Stimulated activated CD4-positive, alpha-beta T cell treated with anti-CD3 and anti-CD28 coated beads, Interleukin-12 subunit alpha, Interleukin-12 subunit beta, amount 100 ng/mL, for 24 hours (primary cell): ENCODE measurements around the gene TOR4A.
A peak's percentile ranks its signal among the peaks of the same experiment; 100 is the strongest.

Source experiments
- DNase-seq, 2 experiments: peaks; one replicate each; pipeline ENCODE4 v3.0.0-alpha.2; 2020; ENCODE audit warnings: low read depth in 2 of 2

The TOR4A gene

DNA sequence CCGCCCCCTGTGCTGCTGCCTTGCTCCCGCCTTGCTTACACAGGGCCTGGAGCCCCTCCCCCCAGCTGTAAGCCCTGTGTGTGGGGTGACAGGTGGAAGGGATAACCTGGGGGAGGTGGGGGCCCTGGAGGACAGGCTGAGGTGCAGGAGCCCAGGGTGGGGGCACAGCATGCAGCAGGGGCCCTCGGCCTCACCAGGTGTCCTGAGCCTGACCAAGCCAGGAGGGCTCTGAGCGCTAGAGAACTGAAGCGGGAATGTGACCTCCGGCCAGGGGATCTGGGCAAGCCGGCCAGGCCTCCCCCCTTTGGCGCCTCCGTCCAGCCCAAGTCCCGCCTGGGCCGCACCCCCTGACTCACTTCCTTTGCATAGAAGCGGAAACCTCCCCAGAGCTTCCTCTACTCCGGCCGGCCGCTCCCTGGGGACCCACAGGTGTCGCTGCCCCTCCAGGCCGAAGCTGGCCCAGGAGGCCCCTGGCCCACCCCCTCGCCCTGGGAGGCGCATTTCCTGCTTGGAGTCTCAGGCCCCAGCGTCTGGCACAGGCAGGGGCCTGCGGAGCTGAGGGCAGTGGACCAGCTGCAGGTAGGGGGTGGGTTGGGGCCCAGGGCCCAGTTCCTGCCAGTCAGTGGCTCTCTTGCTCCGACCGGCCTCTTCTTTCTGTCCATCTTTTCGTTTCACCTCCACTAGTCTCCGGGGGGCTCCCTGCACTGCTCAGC is at the start of gene TOR4A:
TOR4A (plus strand) TSS at position 398 of the 713 bp plus-strand sequence. CDS start 964 bp downstream, outside the sequence.
- DNase-seq, result no peak

DNA sequence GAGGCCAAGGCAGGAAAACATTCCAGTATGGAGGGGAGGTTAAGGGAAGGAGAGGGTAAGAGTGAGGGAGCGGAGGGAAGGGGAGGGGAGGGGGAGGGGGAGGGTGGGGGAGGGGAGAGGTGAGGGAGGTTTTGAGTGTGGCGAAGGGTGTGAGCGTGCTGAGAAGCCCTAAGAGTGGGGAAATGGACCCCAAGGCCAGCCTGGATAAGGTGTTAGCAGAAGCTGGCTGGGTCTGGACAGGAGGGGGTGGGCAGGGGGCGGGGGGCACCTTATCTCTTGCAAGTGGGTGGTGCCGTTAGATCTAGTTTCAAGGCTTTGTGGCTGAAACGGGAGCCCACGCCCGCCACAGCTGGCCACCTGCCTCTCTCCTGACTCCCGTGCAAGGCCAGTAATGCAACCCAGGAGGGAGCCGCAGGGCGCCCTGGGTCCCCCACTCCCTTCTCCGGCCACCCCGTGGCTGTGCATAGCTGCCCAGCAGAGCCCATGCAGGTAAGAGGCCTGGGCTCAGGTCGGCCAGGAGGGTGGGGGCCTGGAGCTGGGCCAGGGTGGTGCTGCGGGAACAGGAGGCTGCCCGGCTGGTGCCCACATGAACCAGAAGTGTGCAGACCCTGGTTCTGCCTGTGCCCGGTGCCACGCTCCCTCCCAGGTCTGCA is 49.5 kb upstream of the TOR4A start:
- DNase-seq, result no peak

DNA sequence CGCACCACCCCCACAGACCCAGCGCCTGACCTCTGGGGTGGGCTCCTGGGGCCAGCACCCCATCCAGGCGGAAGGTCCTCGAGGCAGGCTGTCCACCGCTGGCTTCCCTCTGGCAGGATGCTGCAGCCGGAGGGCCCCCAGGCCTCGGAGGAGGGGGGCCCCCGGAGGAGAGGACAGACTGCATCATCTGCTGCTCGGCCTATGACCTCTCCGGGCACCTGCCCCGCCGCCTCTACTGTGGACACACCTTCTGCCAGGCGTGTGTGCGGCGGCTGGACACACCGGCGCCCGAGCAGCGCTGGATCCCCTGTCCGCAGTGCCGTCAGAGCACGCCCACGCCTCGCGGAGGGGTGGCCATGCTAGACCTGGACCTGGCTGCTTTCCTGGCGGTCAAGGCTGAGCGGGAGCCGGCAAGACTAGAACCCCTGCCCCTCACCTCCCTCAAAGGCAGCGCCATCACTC is 49.0 kb upstream of the TOR4A start:
- DNase-seq, result no peak

DNA sequence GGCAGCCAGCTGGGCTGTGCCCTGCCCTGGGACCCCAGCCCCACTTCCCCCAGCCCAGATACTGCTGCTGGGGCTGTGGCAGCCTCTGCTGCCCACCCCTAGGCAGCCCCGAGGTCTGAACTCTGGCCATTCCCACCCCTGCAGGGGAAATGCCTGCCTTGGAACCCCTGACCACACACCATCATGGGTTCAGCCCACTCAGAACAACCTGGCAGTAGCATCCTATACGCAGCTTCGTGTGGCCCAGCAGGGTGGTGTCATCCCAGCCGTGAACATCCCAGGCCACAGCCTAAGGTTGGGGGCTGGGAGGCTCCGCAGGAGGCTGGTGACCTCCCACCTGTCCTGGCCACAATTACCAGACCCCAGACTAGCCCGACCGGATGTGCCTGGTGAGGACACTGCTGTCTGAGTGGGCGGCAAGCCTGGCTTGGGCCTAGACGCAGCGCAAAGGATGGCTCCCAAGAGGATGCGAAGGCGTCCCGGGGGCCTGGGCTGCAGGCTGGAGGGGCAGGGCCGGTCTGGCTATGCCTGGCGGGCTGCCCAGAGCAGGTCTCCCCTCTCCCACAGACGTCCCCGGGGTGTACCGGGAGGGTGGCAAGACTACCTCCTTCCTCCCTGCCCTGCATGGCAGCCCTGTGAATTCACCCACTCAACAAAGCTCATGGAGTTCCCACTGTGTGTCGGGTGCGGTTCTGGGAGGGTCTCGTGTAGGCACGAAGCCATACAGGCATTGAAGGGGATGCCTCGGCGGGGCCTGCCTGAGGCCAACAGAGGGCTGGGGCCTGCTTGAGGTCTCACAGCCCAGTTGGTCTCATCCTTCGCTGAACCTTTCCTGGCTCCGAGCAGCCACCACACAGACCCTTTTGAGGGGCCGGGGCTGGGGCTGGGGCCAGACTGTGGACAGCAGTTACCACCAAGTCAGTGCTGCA is 48.3 kb upstream of the TOR4A start:
- DNase-seq, result no peak

DNA sequence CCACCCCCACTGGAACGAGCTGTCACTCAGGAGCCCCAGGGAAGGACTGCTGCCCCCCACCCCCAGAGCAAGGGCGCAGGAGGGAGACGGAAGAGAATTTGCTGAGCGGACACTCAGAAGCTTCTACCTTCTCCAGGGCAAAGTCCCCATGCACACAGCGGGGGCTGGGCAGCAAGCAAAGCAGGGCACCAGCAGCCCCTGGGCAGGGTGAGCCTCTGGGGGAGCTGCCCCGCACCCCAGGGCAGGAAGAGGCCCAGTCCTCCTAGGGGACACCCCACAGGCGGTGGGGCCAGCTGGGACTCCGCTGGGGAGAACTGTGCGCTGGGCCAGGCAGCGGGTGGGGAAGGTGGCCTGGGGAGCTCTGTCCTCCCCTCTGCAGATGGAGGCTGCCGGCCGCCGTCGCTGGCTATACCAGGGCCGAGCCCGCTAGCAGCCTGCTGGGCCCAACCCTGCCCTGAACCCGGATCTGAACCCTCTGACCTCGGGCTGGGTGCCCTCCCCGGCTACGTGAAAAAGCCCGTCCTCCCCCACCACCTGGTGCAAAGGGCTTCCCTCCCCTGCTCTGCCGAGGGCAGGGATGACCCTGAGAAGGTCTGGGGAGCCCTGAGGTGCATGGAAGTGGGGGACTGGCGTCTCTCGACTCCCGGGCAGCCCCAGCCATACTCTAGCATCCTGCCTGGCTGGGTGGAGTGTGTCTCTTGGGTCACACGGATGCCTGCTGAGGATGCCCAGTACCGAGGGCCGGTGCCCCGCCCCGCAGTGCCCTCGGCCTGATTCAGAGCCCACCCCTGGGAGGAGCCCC is 47.4 kb upstream of the TOR4A start:
- DNase-seq, result no peak

DNA sequence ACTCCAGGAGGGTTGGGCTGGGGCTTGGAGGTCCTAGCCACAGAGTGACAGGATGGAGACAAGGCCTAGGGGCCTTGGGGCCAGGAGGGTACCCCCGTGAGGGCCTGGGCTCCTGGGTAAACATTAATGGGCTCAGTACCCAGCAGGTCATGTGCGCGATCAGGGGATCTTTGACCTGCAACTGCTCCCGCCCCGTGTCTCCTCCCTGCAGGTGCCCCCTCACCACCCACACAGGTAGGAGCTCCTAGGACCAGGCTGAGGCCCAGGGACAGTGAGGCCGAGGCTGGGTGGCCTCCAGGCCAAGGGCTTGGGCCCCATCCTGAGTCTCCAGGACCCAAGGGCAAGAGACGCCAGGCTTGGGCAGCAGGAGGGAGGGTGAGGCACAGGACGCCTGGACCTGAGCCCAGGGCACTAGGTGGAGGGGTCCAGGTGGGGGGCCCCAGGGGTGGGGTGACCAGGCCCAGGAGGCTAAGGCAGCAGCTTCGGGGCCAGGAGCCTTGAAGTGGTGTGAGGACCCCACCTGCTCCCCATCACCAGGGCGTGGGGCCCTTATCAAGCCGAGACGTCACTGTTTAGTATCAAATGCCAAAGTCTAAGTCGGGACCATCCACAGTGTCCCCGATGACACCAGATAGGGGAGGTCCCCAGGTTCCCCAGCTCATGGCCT is 46.7 kb upstream of the TOR4A start, which contains the start of gene SLC34A3:
SLC34A3 (plus strand) TSS at position 197 of the 667 bp plus-strand sequence. CDS start 802 bp downstream, outside the sequence.
- DNase-seq, result no peak

DNA sequence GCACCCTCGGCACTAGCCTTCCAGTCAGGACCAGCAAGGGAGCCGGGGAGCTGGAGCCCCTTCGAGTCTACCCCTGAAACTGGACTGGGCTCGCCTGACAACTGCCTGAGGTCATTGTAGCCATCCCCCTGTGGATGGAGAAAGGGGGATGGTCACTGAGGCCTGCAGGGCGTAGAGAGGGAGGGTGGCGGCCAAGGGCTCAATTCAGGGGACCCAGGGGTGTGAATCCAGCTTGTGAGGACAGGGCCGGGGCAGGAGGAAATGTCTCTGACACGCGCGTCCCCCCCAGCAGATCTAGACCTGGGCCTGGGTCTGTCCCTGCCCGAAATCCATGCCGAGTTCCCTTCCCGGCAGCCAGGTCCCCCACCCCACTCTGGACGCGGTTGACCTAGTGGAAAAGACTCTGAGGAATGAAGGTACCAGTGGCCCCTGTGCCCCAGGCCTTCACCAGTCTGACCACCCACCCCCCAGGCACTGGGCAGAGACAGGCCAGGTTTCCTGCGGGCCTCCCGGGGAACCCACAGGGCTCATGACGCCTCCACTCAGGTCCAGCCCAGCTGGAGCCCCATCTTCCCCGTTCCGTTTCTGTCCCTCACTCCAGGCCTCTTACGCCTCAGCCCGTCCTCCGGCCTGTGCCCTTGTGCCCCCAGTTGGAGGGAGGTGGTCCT is 46.0 kb upstream of the TOR4A start:
- no peak for DNase-seq

DNA sequence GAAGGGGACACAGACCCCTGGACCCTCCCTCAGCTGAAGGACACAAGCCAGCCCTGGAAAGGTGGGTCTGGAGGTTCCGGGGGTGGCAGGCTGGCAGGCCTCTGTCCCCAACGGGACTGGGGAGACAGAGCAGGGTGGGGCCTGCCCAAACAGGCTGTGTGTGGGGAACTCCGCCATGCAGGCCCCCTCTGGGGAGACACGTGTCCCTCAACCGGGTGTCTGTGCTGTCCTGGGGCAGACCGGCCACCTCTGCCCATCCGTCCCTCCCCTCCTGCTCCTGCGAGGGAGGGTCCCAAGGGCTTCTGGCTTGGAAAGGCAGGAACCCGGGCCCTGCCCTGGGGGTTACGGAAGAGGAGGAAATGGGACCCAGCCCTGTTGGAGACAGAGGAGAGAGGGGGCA is 45.4 kb upstream of the TOR4A start:
- no peak for DNase-seq

DNA sequence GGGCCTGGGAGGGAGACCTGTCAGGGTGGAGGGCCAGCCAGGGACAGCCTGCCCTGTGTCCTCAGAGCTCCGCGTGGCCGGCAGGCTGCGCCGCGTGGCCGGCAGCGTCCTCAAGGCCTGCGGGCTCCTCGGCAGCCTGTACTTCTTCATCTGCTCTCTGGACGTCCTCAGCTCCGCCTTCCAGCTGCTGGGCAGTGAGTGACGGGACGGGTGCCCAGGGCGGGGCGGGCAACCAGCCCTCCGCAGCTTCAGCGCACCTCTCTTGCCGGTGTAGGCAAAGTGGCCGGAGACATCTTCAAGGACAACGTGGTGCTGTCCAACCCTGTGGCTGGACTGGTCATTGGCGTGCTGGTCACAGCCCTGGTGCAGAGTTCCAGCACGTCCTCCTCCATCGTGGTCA is 45.0 kb upstream of the TOR4A start:
- DNase-seq, result no peak

DNA sequence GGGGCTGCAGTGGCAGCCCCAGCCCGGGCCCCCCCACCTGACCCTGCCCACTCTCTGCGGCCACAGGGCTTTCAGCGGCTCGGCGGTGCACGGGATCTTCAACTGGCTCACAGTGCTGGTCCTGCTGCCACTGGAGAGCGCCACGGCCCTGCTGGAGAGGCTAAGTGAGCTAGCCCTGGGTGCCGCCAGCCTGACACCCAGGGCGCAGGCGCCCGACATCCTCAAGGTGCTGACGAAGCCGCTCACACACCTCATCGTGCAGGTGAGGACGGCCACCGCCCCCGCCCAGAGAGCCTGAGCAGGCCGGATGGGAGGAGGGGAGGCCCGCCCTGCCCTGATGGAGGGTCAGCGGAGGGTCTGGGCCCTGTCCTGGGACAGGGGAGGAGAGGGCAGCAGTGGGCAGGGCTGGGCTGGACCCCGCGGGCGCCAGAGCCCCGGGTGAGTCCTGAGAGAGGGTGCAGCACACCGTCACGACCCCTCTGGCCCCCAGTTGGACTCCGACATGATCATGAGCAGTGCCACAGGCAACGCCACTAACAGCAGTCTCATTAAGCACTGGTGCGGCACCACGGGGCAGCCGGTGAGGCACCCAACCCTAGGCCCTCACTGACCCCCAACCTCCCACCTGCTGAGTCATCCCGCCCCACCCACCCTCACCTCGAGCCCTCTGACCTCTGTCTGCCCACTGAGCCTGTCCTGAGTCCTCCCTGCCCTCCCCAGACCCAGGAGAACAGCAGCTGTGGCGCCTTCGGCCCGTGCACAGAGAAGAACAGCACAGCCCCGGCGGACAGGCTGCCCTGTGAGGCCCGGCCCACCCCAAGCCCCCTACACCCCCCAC is 44.2 kb upstream of the TOR4A start:
- DNase-seq, result no peak

DNA sequence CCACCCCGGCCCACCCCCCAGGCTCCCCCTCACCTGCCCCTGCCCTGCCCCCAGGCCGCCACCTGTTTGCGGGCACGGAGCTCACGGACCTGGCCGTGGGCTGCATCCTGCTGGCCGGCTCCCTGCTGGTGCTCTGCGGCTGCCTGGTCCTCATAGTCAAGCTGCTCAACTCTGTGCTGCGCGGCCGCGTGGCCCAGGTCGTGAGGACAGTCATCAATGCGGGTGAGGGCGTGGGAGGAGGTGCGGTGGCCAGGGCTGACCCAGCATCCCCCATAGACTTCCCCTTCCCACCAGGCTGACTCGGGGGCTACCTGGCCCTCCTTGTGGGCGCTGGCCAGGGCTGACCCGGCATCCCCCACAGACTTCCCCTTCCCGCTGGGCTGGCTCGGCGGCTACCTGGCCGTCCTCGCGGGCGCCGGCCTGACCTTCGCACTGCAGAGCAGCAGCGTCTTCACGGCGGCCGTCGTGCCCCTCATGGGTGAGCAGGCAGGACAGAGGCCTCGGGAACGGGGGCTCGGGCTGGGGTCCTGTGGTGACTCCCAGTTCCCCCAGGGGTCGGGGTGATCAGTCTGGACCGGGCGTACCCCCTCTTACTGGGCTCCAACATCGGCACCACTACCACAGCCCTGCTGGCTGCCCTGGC is 43.4 kb upstream of the TOR4A start:
- DNase-seq, result no peak

DNA sequence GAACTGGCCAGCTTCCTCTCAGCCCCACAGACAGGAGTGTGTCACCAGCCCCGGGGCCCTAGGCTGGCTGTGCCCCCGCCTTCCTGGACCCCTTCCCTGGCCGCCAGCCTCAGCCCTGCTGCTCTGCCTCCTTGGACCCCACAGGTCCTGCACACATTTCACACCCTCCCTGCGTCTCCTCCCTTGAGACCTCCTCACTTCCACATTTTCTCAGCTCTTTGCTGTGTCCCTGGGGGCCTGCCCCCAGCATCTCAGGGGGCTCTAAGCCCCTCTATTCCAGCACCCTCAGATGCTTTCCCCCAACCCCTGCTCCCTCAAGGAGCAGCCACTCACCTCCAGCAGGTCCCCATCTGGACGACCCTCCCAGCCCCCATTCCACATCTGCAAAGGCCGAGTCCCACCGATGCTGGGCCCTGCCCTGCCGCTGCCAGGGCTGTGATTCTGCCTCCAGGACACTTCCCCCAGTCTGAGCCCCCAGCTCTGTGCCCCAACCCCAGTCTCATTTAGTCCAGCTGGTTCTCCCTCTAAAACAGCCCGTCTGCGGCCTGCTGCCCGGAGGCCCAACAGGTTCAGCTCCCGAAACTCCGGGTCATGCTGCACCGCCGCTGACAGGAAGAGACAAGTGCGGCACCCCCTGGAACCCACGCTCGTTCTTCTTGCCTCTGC is 42.6 kb upstream of the TOR4A start:
- DNase-seq, result no peak

DNA sequence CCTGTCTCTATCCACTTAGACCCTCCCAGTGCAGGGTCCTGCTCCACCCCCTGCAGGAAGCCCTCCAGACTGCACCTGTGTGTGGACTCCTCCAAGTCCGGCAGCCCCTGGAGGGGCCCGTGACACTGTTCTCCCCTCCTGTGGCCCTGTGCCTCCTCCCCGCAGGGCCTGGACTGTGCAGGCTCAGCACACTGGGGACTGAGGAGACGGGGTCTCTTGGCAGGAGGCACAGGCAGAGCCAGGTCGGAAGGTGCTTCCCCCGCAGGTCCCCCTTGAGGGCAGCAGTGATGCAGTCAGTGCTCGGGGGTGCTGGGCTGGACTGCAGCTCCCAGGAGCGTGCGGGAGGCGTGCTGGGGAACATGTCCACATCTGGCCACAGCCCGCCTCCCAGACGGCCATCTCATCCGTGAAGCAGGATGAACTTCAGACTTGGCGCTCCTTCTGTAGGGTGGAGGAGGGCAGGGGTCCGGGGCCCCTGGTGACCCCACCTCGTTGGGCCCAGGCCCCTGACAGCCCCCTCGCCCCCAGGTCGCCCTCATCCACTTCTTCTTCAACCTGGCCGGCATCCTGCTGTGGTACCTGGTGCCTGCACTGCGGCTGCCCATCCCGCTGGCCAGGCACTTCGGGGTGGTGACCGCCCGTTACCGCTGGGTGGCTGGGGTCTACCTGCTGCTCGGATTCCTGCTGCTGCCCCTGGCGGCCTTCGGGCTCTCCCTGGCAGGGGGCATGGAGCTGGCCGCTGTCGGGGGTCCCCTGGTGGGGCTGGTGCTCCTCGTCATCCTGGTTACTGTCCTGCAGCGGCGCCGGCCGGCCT is 41.9 kb upstream of the TOR4A start:
- DNase-seq, result no peak

DNA sequence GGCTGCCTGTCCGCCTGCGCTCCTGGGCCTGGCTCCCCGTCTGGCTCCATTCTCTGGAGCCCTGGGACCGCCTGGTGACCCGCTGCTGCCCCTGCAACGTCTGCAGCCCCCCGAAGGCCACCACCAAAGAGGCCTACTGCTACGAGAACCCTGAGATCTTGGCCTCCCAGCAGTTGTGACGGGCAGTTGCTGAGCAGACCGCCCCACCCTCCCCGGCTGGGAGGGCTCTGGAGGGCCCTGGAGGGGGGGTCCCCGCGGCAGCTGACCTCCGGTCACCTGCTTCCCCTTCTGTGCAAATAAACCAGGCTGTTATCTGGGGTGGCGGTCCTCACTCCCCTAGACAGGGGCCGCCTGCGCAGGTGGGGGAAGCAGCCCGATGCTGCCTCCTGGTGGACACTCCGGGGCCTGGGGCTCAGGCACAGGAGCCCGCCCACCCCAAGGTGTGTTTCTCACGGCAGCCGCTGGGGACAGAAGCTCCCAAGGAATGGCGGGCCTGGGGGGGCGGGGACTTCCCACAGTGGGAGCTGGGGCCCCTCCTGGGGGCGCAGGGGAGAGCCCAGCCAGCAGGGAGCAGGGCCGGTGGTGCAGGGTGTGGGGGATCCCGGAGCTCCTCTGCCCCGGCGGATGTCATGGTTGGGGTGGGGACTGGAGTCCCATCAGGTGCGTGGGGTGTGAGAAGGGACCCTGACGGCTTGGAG is 41.1 kb upstream of the TOR4A start:
- DNase-seq, result peak; percentile 79 to 93

DNA sequence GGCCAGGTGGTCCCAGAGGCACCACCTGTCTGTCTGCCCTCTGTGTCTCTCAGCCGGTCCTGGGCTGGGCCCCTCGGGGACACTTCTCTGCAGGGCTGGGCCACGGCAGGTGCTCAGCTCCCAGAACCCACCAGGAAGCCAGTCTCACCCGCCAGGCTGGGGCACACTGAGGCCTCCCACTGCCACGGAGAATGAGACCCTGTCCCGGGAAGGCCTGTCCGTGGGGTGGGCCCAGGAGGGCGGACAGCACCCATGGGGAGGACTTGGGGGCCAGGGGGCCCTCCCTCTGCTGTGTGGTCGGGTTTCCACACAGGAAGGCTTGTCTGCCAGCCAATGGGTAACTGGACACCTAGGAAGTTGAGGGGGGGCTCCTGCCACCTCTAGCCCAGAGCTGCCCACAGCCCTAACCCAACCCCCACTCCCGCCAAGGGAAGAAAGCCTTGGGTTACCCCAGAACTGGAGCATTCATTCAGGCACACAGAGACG is 40.5 kb upstream of the TOR4A start:
- DNase-seq, result no peak
